Tongue (tissue), 2 donors: ENCODE measurements around the gene PLXNC1. TPM values are rescaled to one million over a fixed set of nuclear protein-coding genes. Genes with fewer than 3 reads are reported as not detected.

Source experiments
- DNase-seq: peaks from one replicate; pipeline ENCODE4 v3.0.0-alpha.2; 2015
- total RNA-seq: library from RNA; depleted of rRNA; stranded (reverse); fragments of >200 nt; gene quantifications from one replicate; pipeline ENCODE4 v1.2.3, GENCODE V29; 2014

Gene PLXNC1
- total RNA-seq, 1 donor from 2014 or later: 13.4 TPM

GRCh38 chr12:94244165-94245133 is 96.1 kb downstream of the PLXNC1 start:
- no peak for DNase-seq

GRCh38 chr12:94245631-94246383 is 97.4 kb downstream of the PLXNC1 start:
- no peak for DNase-seq

- no peak for DNase-seq
These were observed 98.9 kb downstream of the PLXNC1 start for GRCh38 chr12:94247246-94247645.

GRCh38 chr12:94248582-94248981 is 100.2 kb downstream of the PLXNC1 start:
- DNase-seq: no peak

GRCh38 chr12:94250130-94250529 is 101.8 kb downstream of the PLXNC1 start:
- no peak for DNase-seq

GRCh38 chr12:94254270-94254669 is 105.9 kb downstream of the PLXNC1 start:
- peak; percentile 83 for DNase-seq

- peak; percentile 46 for DNase-seq
These were observed 106.6 kb downstream of the PLXNC1 start for GRCh38 chr12:94255006-94255405.

- no peak for DNase-seq
These were observed 107.1 kb downstream of the PLXNC1 start for GRCh38 chr12:94255428-94255827.

GRCh38 chr12:94258593-94258992 is 110.2 kb downstream of the PLXNC1 start:
- DNase-seq: no peak

- DNase-seq: no peak
These were observed 111.6 kb downstream of the PLXNC1 start for GRCh38 chr12:94260017-94260416.

GRCh38 chr12:94260717-94261116 is 112.3 kb downstream of the PLXNC1 start:
- no peak for DNase-seq

- DNase-seq: no peak
These were observed 112.7 kb downstream of the PLXNC1 start for GRCh38 chr12:94261119-94261518.

- DNase-seq: no peak
These were observed 113.4 kb downstream of the PLXNC1 start for GRCh38 chr12:94261786-94262185.

- DNase-seq: peak; percentile 94
These were observed 114.0 kb downstream of the PLXNC1 start for GRCh38 chr12:94262228-94263010.

- no peak for DNase-seq
These were observed 114.8 kb downstream of the PLXNC1 start for GRCh38 chr12:94263011-94263811.

GRCh38 chr12:94263905-94264561 is 115.7 kb downstream of the PLXNC1 start:
- peak; percentile 82 for DNase-seq

- DNase-seq: peak; percentile 51
These were observed 116.5 kb downstream of the PLXNC1 start for GRCh38 chr12:94264736-94265485.

GRCh38 chr12:94265539-94265938 is 117.2 kb downstream of the PLXNC1 start:
- DNase-seq: peak; percentile 41

- peak; percentile 58 for DNase-seq
These were observed 117.8 kb downstream of the PLXNC1 start for GRCh38 chr12:94265966-94266745.
